CD4-positive, alpha-beta T cell (primary cell): ENCODE data around the gene DSE. TPM values are rescaled to one million over a fixed set of nuclear protein-coding genes. Genes with fewer than 3 reads are reported as not detected.

Experiments used
- ATAC-seq: fragments of 200-7000 bp; cut with Tn5 transposase; one replicate; pipeline ENCODE4 v1.10.0; 2022; ENCODE audit warnings: mild to moderate bottlenecking; ENCODE audit not compliant: poor library complexity
- CTCF ChIA-PET: fragments of 350-600 bp; sonication (Branson Sonifier 250); formaldehyde crosslinking; loops from one replicate; lab custom pipeline; 2021; ENCODE audit warnings: antibody characterized with exemption, inconsistent platforms; lab: Charles Lee
- POLR2A ChIA-PET: fragments of 350-600 bp; sonication (Branson Sonifier 250); formaldehyde crosslinking; loops from one replicate; lab custom pipeline; 2021; ENCODE audit warnings: antibody characterized with exemption, inconsistent platforms; lab: Charles Lee
- DNase-seq, 14 experiments: peaks; one replicate each; pipeline ENCODE4 v3.0.0-alpha.2; 2013 to 2020; ENCODE audit warnings: mixed read lengths in 2 of 14
- H3K27ac ChIP-seq, 2 donors: one replicate each; pipeline versions ENCODE4 v1.5.1 to v1.7.0; 2013; ENCODE audit warnings: low read length in 2 of 2, low read depth in 1 of 2, mild to moderate bottlenecking in 1 of 2
- H3K27me3 ChIP-seq, 2 experiments: 1 replicate in 1 of 2; 2 replicates in 1 of 2; pipeline versions ENCODE4 v1.6.1 to v1.7.0; 2013; ENCODE audit warnings: low read length in 2 of 2, control low read depth in 1 of 2, mild to moderate bottlenecking in 1 of 2, moderate library complexity in 1 of 2; ENCODE audit not compliant: insufficient read depth in 2 of 2, control insufficient read depth in 1 of 2
- H3K36me3 ChIP-seq: one replicate; pipeline ENCODE4 v1.6.1; 2013; ENCODE audit warnings: low read length, control low read depth; ENCODE audit not compliant: insufficient read depth
- H3K4me1 ChIP-seq: one replicate; pipeline ENCODE4 v1.6.1; 2013; ENCODE audit warnings: low read length, control low read depth; ENCODE audit not compliant: insufficient read depth
- H3K4me3 ChIP-seq: one replicate; pipeline ENCODE4 v1.5.1; 2013; ENCODE audit warnings: mild to moderate bottlenecking, low read length, moderate library complexity
- H3K9me3 ChIP-seq, 2 experiments: 1 replicate in 1 of 2; 2 replicates in 1 of 2; pipeline versions ENCODE4 v1.6.1 to v1.7.0; 2013; ENCODE audit warnings: low read length in 2 of 2, mild to moderate bottlenecking in 2 of 2, control low read depth in 1 of 2, moderate library complexity in 1 of 2; ENCODE audit not compliant: control insufficient read depth in 1 of 2, insufficient read depth in 1 of 2
- H3K27ac Mint-ChIP-seq: one replicate; pipeline ENCODE4 v1.8.0; 2020; ENCODE audit warnings: mixed read lengths
- H3K27me3 Mint-ChIP-seq: one replicate; pipeline ENCODE4 v1.8.0; 2021; ENCODE audit warnings: mixed read lengths
- H3K36me3 Mint-ChIP-seq: one replicate; pipeline ENCODE4 v1.8.0; 2021; ENCODE audit warnings: low read depth, mixed read lengths
- H3K4me1 Mint-ChIP-seq: one replicate; pipeline ENCODE4 v1.8.0; 2021; ENCODE audit warnings: low read depth, mixed read lengths
- H3K4me3 Mint-ChIP-seq: one replicate; pipeline ENCODE4 v1.8.0; 2020; ENCODE audit warnings: mild to moderate bottlenecking, mixed read lengths
- H3K9me3 Mint-ChIP-seq: one replicate; pipeline ENCODE4 v1.8.0; 2020; ENCODE audit warnings: mixed read lengths
- CTCF ChIP-seq: fragments of 200-600 bp; IDR thresholded peaks from one replicate; pipeline ENCODE4 v1.8.0; 2022; ENCODE audit warnings: antibody characterized with exemption, mild to moderate bottlenecking
- intact Hi-C, 2 experiments: fragments of 100-400 bp; cut with DNase I in 1 of 2; cut with micrococcal nuclease in 1 of 2; formaldehyde crosslinking; loops; one replicate each; pipeline versions ENCODE4 v1.15.1 to v1.9.0; 2023 to 2025; cut with DNase I, micrococcal nuclease
- total RNA-seq, 174 experiments: library from RNA in 2 of 174; stranded (reverse) in 2 of 174; gene quantifications; one replicate each; pipeline ENCODE4 v1.2.3 and lab custom pipeline; 2021 to 2026

DSE gene
- total RNA-seq, 2 experiments from 2014 or later = 7.5 to 8.0 TPM

GRCh38 chr6:116483616-116484015 lies 112.9 kb downstream of the DSE start:
- no peak overlapping the region for H3K27ac ChIP-seq
- H3K27ac Mint-ChIP-seq = no peak overlapping the region
- no peak for TF ChIP-seq CTCF
- no peak for ATAC-seq
- ChIA-PET CTCF (no interaction called here), POLR2A (no interaction called here)
- H3K27me3 Mint-ChIP-seq = peaks cover 19% of the 10 kb centered on the region
- H3K4me3 Mint-ChIP-seq = no peak overlapping the region
- no peak for DNase-seq
- H3K27me3 ChIP-seq = peaks cover 0 to 9% of the 10 kb centered on the region in 2 experiments
- H3K36me3 Mint-ChIP-seq = no peaks in the 10 kb centered on the region
- no peaks in the 10 kb centered on the region for H3K36me3 ChIP-seq
- H3K4me3 ChIP-seq = no peak overlapping the region
- H3K9me3 Mint-ChIP-seq = no peaks in the 10 kb centered on the region
- intact Hi-C loops = no loop called here
- H3K4me1 Mint-ChIP-seq = no peaks in the 10 kb centered on the region
- H3K4me1 ChIP-seq = no peaks in the 10 kb centered on the region
- H3K9me3 ChIP-seq = no peaks in the 10 kb centered on the region

DNA sequence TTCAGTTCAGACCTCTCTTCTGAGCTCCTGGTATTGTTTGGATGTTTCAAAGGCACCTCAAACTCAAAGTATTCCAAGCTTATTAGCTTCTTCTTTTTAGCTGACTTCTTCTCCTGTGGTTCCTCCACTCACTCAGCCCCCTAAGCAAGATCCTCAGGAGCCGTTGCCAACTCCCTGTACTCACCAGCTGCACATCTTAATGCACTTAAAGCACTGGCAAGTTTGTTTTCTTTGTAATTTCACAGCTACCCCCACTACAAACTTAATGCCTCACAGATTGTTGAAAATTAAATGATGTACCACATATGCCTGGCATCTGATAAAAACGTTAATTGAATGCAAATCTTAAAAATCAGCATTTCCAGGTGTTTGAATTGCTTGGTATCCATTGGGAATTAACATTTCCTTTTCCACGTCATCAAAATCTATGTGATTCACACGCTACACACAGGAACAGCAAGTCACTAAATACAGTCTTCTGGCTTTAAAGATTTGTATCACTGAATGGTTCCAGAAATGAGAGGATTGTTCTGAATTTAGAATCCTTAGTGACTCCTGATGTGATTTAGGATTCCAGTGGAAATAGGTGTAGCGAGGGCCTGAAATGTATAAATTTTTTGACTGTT lies 114.9 kb downstream of the DSE start:
- Mint-ChIP-seq H3K27ac (no peak overlapping the region), H3K4me3 (no peak overlapping the region), H3K4me1 (no peaks in the 10 kb centered on the region), H3K36me3 (no peaks in the 10 kb centered on the region), H3K9me3 (no peaks in the 10 kb centered on the region), H3K27me3 (peaks cover 25% of the 10 kb centered on the region)
- Histone ChIP-seq H3K4me1 (no peaks in the 10 kb centered on the region), H3K27ac (no peak overlapping the region), H3K36me3 (no peaks in the 10 kb centered on the region), H3K9me3 (no peaks in the 10 kb centered on the region), H3K4me3 (no peak overlapping the region), H3K27me3 (peaks cover 0 to 9% of the 10 kb centered on the region in 2 experiments)
- no peak for DNase-seq
- intact Hi-C loops = no loop called here
- TF ChIP-seq CTCF = no peak
- ChIA-PET POLR2A (no interaction called here), CTCF (no interaction called here)
- no peak for ATAC-seq

GRCh38 chr6:116491610-116492330 lies 121.0 kb downstream of the DSE start:
- ATAC-seq = no peak

More at GRCh38 chr6:116491610-116492330, 121.0 kb downstream of the DSE start:
- H3K27me3 Mint-ChIP-seq = peaks cover 13% of the 10 kb centered on the region
- ChIA-PET CTCF (no interaction called here), POLR2A (no interaction called here)
- H3K4me1 Mint-ChIP-seq = no peaks in the 10 kb centered on the region
- intact Hi-C loops = no loop called here
- no peak for TF ChIP-seq CTCF
- H3K36me3 ChIP-seq = no peaks in the 10 kb centered on the region
- H3K9me3 ChIP-seq = no peaks in the 10 kb centered on the region
- no peak overlapping the region for H3K4me3 Mint-ChIP-seq
- DNase-seq = no peak
- H3K27me3 ChIP-seq = no peaks in the 10 kb centered on the region
- no peak overlapping the region for H3K27ac Mint-ChIP-seq
- H3K27ac ChIP-seq = no peak overlapping the region
- H3K9me3 Mint-ChIP-seq = no peaks in the 10 kb centered on the region
- H3K4me3 ChIP-seq = no peak overlapping the region
- H3K4me1 ChIP-seq = no peaks in the 10 kb centered on the region
- H3K36me3 Mint-ChIP-seq = no peaks in the 10 kb centered on the region
